ENCODE measurements around the gene PPP1R9A. TPM values are rescaled to one million over a fixed set of nuclear protein-coding genes. Genes with fewer than 3 reads are reported as not detected.
"Not testable (repeated sequence)": the region's sequence is repeated elsewhere in the genome, so short reads cannot be mapped to it uniquely, and the experiment has no call there.

The PPP1R9A gene
- total RNA-seq, 1 donor from 2014 or later, result 0.79 TPM

- H3K4me3 ChIP-seq (ENCODE audit: low read depth, low read length), result no peak overlapping the region
- no peaks in the 10 kb centered on the region for H3K27me3 ChIP-seq (ENCODE audit: control insufficient read depth, insufficient read depth, low read length)
- DNase-seq (ENCODE audit: low read depth), result no peak
- no peak for FAIRE-seq
- TF ChIP-seq, protein P1, sequence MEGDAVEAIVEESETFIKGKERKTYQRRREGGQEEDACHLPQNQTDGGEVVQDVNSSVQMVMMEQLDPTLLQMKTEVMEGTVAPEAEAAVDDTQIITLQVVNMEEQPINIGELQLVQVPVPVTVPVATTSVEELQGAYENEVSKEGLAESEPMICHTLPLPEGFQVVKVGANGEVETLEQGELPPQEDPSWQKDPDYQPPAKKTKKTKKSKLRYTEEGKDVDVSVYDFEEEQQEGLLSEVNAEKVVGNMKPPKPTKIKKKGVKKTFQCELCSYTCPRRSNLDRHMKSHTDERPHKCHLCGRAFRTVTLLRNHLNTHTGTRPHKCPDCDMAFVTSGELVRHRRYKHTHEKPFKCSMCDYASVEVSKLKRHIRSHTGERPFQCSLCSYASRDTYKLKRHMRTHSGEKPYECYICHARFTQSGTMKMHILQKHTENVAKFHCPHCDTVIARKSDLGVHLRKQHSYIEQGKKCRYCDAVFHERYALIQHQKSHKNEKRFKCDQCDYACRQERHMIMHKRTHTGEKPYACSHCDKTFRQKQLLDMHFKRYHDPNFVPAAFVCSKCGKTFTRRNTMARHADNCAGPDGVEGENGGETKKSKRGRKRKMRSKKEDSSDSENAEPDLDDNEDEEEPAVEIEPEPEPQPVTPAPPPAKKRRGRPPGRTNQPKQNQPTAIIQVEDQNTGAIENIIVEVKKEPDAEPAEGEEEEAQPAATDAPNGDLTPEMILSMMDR (IDR thresholded peaks at IDR 0.05; ENCODE audit: insufficient read depth, low read length, severe bottlenecking), result no peak
- no peaks in the 10 kb centered on the region for H3K36me3 ChIP-seq (ENCODE audit: control insufficient read depth, insufficient read depth, low read length)
Measured at GRCh38 chr7:94999069-94999351, 91.6 kb downstream of the PPP1R9A start.

GRCh38 chr7:94999601-95000000 lies 92.2 kb downstream of the PPP1R9A start:
- H3K36me3 ChIP-seq (ENCODE audit: control insufficient read depth, insufficient read depth, low read length); H3K27me3 ChIP-seq (ENCODE audit: control insufficient read depth, insufficient read depth, low read length); FAIRE-seq; DNase-seq (ENCODE audit: low read depth); H3K4me3 ChIP-seq (ENCODE audit: low read depth, low read length): not testable (repeated sequence)

DNA sequence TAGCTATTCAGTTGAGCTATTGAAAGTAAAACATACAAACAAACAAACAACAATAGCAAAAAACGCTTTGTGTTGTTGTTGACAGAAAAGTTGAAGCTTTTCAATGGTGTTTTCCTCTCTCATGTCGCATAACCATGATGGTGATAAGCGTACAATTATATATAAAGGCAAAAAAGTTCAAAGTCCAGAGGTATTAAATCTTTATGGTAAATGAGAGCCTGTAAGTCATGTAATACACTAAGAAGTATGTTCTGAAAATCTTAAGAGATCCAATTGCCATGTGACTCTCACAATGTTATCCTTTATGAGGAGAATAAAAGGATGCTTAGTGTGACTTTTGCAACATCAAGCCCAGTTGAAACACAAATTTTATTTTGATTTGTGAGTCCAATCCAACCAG lies 93.9 kb downstream of the PPP1R9A start:
- DNase-seq (ENCODE audit: low read depth), result no peak
- FAIRE-seq, result no peak
- TF ChIP-seq, protein P1 (IDR thresholded peaks at IDR 0.05; ENCODE audit: insufficient read depth, low read length, severe bottlenecking), result no peak
- H3K4me3 ChIP-seq (ENCODE audit: low read depth, low read length), result no peak overlapping the region
- H3K36me3 ChIP-seq (ENCODE audit: control insufficient read depth, insufficient read depth, low read length), result no peaks in the 10 kb centered on the region
- H3K27me3 ChIP-seq (ENCODE audit: control insufficient read depth, insufficient read depth, low read length), result no peaks in the 10 kb centered on the region

GRCh38 chr7:95001815-95002561 lies 94.6 kb downstream of the PPP1R9A start:
- H3K36me3 ChIP-seq (ENCODE audit: control insufficient read depth, insufficient read depth, low read length), result no peaks in the 10 kb centered on the region
- TF ChIP-seq, protein P1 (IDR thresholded peaks at IDR 0.05; ENCODE audit: insufficient read depth, low read length, severe bottlenecking), result no peak
- no peaks in the 10 kb centered on the region for H3K27me3 ChIP-seq (ENCODE audit: control insufficient read depth, insufficient read depth, low read length)
- no peak overlapping the region for H3K4me3 ChIP-seq (ENCODE audit: low read depth, low read length)
- FAIRE-seq (no peak), DNase-seq (ENCODE audit: low read depth) (no peak)

GRCh38 chr7:95002775-95003174 lies 95.4 kb downstream of the PPP1R9A start:
- Histone ChIP-seq H3K36me3 (ENCODE audit: control insufficient read depth, insufficient read depth, low read length) (no peaks in the 10 kb centered on the region), H3K4me3 (ENCODE audit: low read depth, low read length) (no peak overlapping the region), H3K27me3 (ENCODE audit: control insufficient read depth, insufficient read depth, low read length) (no peaks in the 10 kb centered on the region)
- DNase-seq (ENCODE audit: low read depth), result no peak
- TF ChIP-seq, protein P1 (IDR thresholded peaks at IDR 0.05; ENCODE audit: insufficient read depth, low read length, severe bottlenecking), result no peak
- FAIRE-seq, result no peak

- FAIRE-seq, result no peak
- no peak for DNase-seq (ENCODE audit: low read depth)
- TF ChIP-seq, protein P1 (IDR thresholded peaks at IDR 0.05; ENCODE audit: insufficient read depth, low read length, severe bottlenecking), result no peak
- Histone ChIP-seq H3K36me3 (ENCODE audit: control insufficient read depth, insufficient read depth, low read length) (no peaks in the 10 kb centered on the region), H3K27me3 (ENCODE audit: control insufficient read depth, insufficient read depth, low read length) (no peaks in the 10 kb centered on the region), H3K4me3 (ENCODE audit: low read depth, low read length) (no peak overlapping the region)
Measured at GRCh38 chr7:95004618-95005247, 97.3 kb downstream of the PPP1R9A start.

Data from bronchial epithelial cell (primary cell).